Measurements from ENCODE around the gene COG4.

GRCh38 chr16:70466805-70467076, 56.6 kb downstream of the COG4 start:
- TF ChIP-seq ZSCAN16 (tag by site-specific recombination; IDR thresholded peaks at IDR 0.05) (no peak), ZNF324 (tag by site-specific recombination; IDR thresholded peaks at IDR 0.05) (no peak)
